HEK293T (cell line): ENCODE measurements around the gene GON7.
"Not testable (repeated sequence)": the region's sequence is repeated elsewhere in the genome, so short reads cannot be mapped to it uniquely, and the experiment has no call there.

Source experiments
- CTCF ChIA-PET: fragments of 350-600 bp; formaldehyde crosslinking; extraction: SDS; loops from one replicate; lab custom pipeline; 2021; ENCODE audit warnings: antibody characterized with exemption, inconsistent platforms; lab: Yijun Ruan, JAX
- POLR2A ChIA-PET: fragments of 350-600 bp; formaldehyde crosslinking; extraction: SDS; loops from one replicate; lab custom pipeline; 2020; ENCODE audit warnings: antibody characterized with exemption, inconsistent platforms; lab: Yijun Ruan, JAX
- DNase-seq: peaks from one replicate; pipeline ENCODE4 v3.0.0; 2012; ENCODE audit warnings: mixed read lengths; ENCODE audit errors: extremely low spot score
- ARNT ChIP-seq: fragments of 450-650 bp; IDR thresholded peaks from 2 replicates; pipeline ENCODE4 v1.6.1; 2017; ENCODE audit warnings: mild to moderate bottlenecking
- BHLHE40 ChIP-seq: fragments of 450-650 bp; IDR thresholded peaks from 2 replicates; pipeline ENCODE4 v1.6.1; 2016; ENCODE audit warnings: mild to moderate bottlenecking, moderate library complexity, borderline replicate concordance
- CTBP1 ChIP-seq: fragments of 450-650 bp; IDR thresholded peaks from 2 replicates; pipeline ENCODE4 v1.6.1; 2016; ENCODE audit warnings: borderline replicate concordance
- ELF4 ChIP-seq: fragments of 450-650 bp; IDR thresholded peaks from 2 replicates; pipeline ENCODE4 v1.6.1; 2017; ENCODE audit warnings: antibody characterized with exemption
- FOXA1 ChIP-seq: fragments of 450-650 bp; IDR thresholded peaks from 2 replicates; pipeline ENCODE4 v1.6.1; 2016; ENCODE audit warnings: mild to moderate bottlenecking
- FOXK2 ChIP-seq: fragments of 450-650 bp; IDR thresholded peaks from 2 replicates; pipeline ENCODE4 v1.6.1; 2016; ENCODE audit warnings: mild to moderate bottlenecking
- FOXM1 ChIP-seq: fragments of 450-650 bp; IDR thresholded peaks from 2 replicates; pipeline ENCODE4 v1.6.1; 2017; ENCODE audit warnings: mild to moderate bottlenecking, borderline replicate concordance
- HDGF ChIP-seq: fragments of 450-650 bp; IDR thresholded peaks from 2 replicates; pipeline ENCODE4 v1.6.1; 2017; ENCODE audit warnings: antibody characterized with exemption, borderline replicate concordance
- L3MBTL2 ChIP-seq: fragments of 450-650 bp; conservative IDR thresholded peaks from 2 replicates; pipeline ENCODE4 v1.6.1; 2016; ENCODE audit warnings: mild to moderate bottlenecking
- LEF1 ChIP-seq: fragments of 450-650 bp; IDR thresholded peaks from 2 replicates; pipeline ENCODE4 v1.6.1; 2017; ENCODE audit warnings: mild to moderate bottlenecking, borderline replicate concordance
- NFRKB ChIP-seq: fragments of 450-650 bp; IDR thresholded peaks from 2 replicates; pipeline ENCODE4 v1.6.1; 2016; ENCODE audit warnings: mild to moderate bottlenecking, moderate library complexity
- SP1 ChIP-seq: fragments of 450-650 bp; IDR thresholded peaks from 2 replicates; pipeline ENCODE4 v1.6.1; 2017
- SUZ12 ChIP-seq: fragments of 450-650 bp; IDR thresholded peaks from 2 replicates; pipeline ENCODE4 v1.6.1; 2016; ENCODE audit warnings: mild to moderate bottlenecking
- TARDBP ChIP-seq: fragments of 450-650 bp; IDR thresholded peaks from 2 replicates; pipeline ENCODE4 v1.6.1; 2016
- ZNF384 ChIP-seq: fragments of 450-650 bp; IDR thresholded peaks from 2 replicates; pipeline ENCODE4 v1.6.1; 2016
- TF ChIP-seq, protein P1 (sequence below): fragments of 450-650 bp; IDR thresholded peaks from 2 replicates; pipeline ENCODE4 v1.6.1; 2016

The GON7 gene

DNA sequence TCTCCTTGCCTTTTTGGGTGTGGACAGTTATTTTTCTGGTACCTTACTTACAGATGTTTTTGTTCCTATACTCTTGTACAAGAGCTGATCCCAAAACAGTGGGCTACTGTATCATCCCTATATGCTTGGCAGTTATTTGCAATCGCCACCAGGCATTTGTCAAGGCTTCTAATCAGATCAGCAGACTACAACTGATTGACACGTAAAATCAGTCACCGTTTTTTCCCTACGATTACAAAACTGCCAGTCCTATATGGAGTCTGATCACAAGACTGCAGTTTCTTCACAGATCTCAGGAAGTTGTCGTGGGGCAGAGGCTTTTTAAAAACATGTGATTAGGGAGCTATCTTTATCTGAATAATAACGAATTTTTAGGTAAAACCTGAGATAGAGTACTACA lies 20.4 kb downstream of the GON7 start:
- POLR2A ChIA-PET: interaction anchor here (0.7 to 2.1 kb wide), 2 partner anchors 11 to 20 kb away, joined by 3 to 7 read pairs; partner anchors contain the start of genes GON7 and UBR7
- no peak for DNase-seq
- CTCF ChIA-PET: interaction anchor here (1.2 to 1.3 kb wide), 2 partner anchors 21 to 73 kb away, joined by 3 read pairs; no protein-coding TSS in a partner anchor
- no peak for TF ChIP-seq HDGF
- TF ChIP-seq ELF4: no peak

DNA sequence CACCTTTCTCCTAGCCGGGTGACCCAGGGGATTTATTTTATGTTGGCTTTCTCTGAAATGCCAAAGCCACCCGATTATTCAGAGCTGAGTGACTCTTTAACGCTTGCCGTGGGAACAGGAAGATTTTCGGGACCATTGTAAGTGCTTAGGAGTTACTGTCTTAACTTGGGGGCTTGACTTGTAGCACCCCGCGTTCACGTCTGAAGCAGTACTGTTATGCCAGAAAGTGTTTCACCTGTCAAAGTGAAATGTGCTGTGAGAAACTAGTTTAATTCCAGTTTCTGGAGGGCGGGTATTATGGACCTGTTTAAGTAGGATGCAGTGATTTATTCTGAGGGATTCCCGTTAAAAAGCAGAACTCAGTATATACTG lies 21.5 kb downstream of the GON7 start:
- no peak for DNase-seq
- CTCF ChIA-PET: interaction anchor here (0.7 to 0.9 kb wide), 2 partner anchors 9 to 70 kb away, joined by 3 read pairs; no protein-coding TSS in a partner anchor
- TF ChIP-seq CTBP1 (no peak), LEF1 (no peak), FOXK2 (no peak), L3MBTL2 (no peak), SUZ12 (no peak), FOXM1 (no peak), BHLHE40 (no peak), NFRKB (no peak), FOXA1 (no peak), TARDBP (no peak), ZNF384 (no peak), ARNT (no peak), HDGF (no peak), ELF4 (no peak), SP1 (no peak)
- TF ChIP-seq, protein P1, sequence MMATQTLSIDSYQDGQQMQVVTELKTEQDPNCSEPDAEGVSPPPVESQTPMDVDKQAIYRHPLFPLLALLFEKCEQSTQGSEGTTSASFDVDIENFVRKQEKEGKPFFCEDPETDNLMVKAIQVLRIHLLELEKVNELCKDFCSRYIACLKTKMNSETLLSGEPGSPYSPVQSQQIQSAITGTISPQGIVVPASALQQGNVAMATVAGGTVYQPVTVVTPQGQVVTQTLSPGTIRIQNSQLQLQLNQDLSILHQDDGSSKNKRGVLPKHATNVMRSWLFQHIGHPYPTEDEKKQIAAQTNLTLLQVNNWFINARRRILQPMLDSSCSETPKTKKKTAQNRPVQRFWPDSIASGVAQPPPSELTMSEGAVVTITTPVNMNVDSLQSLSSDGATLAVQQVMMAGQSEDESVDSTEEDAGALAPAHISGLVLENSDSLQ: no peak
- POLR2A ChIA-PET: interaction anchor here (0.6 to 3.8 kb wide), 12 partner anchors 8 to 437 kb away, joined by 3 to 43 read pairs (median 6); partner anchors contain the start of genes GON7, ITPK1, LGMN and UBR7

DNA sequence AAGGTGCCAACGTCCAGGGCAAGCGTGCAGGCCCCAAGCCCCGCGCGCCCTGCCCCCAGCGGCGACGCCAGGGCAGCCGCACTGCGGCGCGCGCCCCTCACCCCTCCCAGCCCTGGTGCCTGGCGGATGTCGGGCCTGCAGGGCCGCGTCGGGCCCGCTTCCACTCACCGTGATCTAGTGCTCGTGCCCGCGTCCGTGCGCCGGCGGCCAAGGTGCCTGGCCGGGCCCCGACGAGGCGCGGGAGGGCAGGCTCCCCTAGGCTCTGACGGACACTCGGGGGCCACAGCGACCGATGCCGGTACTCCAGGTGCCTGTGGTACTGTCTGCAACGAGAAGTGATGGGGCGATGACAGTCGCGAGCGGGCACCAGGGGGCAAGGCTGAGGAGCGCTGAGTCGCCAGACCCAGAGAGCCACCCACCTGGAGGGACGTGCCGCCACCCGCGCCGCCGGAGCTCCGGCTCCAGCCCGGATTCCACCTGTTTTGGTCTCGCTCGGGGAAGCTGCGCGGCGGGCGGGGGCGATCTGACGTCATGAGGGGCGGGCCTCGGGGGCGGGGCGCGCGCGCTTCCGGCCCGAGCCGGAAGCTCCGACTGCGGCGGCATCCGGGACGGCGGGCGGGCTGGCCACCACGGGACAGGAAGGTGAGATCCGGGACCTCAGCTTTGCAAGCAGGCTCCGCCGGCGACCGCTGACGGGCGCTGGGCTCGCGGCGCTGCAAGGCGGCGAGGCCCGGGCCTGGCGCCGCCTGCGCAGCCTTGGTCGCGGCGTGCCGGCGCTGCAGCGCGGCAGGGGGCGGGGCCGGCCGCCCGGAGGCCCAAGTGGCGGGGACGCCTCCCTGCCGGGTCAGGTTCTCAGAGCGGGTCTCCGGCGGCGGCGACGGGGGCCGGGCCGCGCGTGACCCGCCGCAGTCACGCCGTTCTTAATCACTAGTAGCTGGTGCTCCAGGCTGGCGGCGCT lies 22.2 kb downstream of the GON7 start, which contains the start of the genes LYSET and MOAP1:
LYSET (plus strand) TSS at position 927 of the 958 bp plus-strand sequence. CDS start 89 bp downstream, outside the sequence.
MOAP1 (minus strand) TSS at position 507 of the 958 bp plus-strand sequence. CDS start 655 bp downstream, outside the sequence.
- peak; percentile 91 for DNase-seq
- TF ChIP-seq FOXA1 (no peak), L3MBTL2 (no peak), FOXM1 (peak; percentile 49; the same call in 1 of the 2 replicates), BHLHE40 (no peak), SUZ12 (no peak), LEF1 (0 out of 2 replicates have a peak, but pooled peaks have one; percentile 44), ARNT (no peak), TARDBP (no peak), ELF4 (no peak)
- TF ChIP-seq, protein P1: peak; percentile 27; the same call in 1 of the 2 replicates
- CTCF ChIA-PET: interaction anchor here (0.5 to 1.0 kb wide), 6 partner anchors 8 to 88 kb away, joined by 3 read pairs; no protein-coding TSS in a partner anchor
- POLR2A ChIA-PET: interaction anchor here (0.5 to 3.8 kb wide), 14 partner anchors 9 to 841 kb away, joined by 3 to 43 read pairs (median 4); partner anchors contain the start of genes GON7, ITPK1, LGMN and OTUB2

DNA sequence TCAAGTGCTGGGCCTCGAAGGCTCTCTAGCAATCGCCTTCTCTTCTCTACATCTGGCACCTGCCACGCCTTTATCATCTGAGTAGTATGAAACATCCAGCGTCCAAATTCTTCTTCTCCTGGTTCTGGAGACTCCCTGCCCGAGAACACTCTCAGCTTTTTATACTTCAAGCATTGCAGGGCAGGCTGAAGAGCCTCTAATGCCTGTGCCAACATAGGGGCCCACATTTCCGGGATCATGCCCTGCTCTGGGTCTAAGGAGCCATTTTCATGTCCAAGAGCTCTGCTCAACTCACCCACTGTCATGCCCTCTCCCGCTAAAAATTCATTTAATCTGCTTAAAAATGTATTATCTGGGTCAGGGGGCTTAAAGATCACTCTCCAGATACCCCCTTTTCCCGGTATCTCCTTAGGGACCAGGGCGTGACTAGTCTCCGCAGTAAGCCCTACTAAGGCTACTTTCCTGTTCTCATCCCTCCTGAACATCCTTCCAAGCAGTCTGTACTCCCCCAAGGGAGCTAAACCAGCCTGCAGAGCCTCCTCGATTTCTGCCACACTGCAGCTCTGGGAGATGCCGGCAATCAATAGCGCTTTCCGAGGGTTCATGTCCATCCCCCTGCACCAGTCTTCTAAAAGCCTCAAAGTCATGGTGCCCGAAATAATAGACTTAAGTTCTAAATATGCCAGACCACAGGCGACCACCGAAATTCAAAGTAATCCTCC lies 23.1 kb downstream of the GON7 start:
- TF ChIP-seq CTBP1 (no peak), NFRKB (no peak), ZNF384 (no peak), HDGF (no peak), ARNT (no peak)
- TF ChIP-seq, protein P1: no peak
- no peak for DNase-seq
- CTCF ChIA-PET: interaction anchor here (0.5 to 0.8 kb wide), 5 partner anchors 9 to 910 kb away, joined by 3 read pairs; no protein-coding TSS in a partner anchor
- POLR2A ChIA-PET: interaction anchor here (0.5 to 3.8 kb wide), 7 partner anchors 9 to 220 kb away, joined by 4 to 43 read pairs (median 17); partner anchors contain the start of genes GON7, ITPK1 and UBR7

DNA sequence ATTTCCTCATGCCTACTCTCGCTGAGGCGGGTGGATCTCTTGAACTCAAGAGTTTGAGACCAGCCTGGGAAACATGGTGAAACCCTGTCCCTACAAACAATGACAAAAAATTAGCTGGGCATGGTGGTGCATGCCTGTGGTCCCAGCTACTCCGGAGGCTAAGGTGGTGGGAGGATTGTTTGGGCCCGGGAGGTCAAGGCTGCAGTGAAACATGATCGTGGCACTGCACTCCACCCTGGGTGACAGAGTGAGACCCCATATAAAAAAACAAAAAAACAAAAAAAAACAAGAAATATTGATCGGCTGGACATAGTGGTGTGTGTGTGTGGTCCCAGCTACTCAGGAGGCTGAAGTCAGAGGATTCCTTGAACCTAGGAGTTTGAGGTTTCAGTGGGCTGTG lies 31.4 kb downstream of the GON7 start:
- TF ChIP-seq BHLHE40: no peak
- no peak for TF ChIP-seq ELF4
- TF ChIP-seq SP1: no peak
- TF ChIP-seq TARDBP: no peak
- TF ChIP-seq ARNT: no peak
- no peak for TF ChIP-seq CTBP1
- TF ChIP-seq SUZ12: no peak
- no peak for TF ChIP-seq HDGF
- TF ChIP-seq ZNF384: no peak
- TF ChIP-seq FOXM1: no peak
- no peak for TF ChIP-seq FOXA1
- TF ChIP-seq FOXK2: no peak
- TF ChIP-seq L3MBTL2: no peak
- TF ChIP-seq NFRKB: no peak
- no peak for DNase-seq
- CTCF ChIA-PET: interaction anchor here (0.6 to 1.7 kb wide), 4 partner anchors 15 to 107 kb away, joined by 3 to 10 read pairs (median 4); no protein-coding TSS in a partner anchor
- POLR2A ChIA-PET: interaction anchor here (4.3 kb wide), 1 partner anchor 9 kb away, joined by 29 read pairs; the partner anchor contains the start of genes LYSET and MOAP1

DNA sequence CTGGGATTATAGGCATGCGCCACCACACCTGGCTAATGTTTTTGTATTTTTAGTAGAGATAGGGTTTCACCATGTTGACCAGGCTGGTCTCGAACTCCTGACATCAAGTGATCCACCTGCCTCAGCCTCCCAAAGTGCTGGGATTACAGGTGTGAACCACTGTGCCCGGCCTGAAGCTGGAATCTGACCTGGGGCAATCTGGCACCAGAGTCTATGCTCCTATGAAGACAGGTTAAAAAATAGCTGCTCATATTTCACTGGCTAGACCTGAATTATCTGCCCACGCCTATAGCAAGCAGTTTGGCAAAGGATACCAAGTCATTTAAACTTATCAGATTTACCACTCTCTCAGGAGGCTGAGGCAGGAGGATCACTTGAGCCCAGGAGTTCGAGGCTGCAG lies 32.1 kb downstream of the GON7 start:
- DNase-seq: not testable (repeated sequence)
- ChIA-PET POLR2A (interaction anchor here (4.3 kb wide), 1 partner anchor 9 kb away, joined by 29 read pairs; the partner anchor contains the start of genes LYSET and MOAP1), CTCF (interaction anchor here (0.7 to 1.7 kb wide), 3 partner anchors 9 to 61 kb away, joined by 3 to 10 read pairs (median 4); no protein-coding TSS in a partner anchor)
